Activated CD4-positive, alpha-beta memory T cell treated with anti-CD3 and anti-CD28 coated beads for 36 hours (primary cell): Measurements from ENCODE around the gene DLGAP1. TPM values are rescaled to one million over a fixed set of nuclear protein-coding genes. Genes with fewer than 3 reads are reported as not detected.

ENCODE experiments used
- CTCF ChIA-PET: fragments of 350-600 bp; sonication (Branson Sonifier 250); formaldehyde crosslinking; loops from one replicate; lab custom pipeline; 2021; ENCODE audit warnings: antibody characterized with exemption, inconsistent platforms; lab: Charles Lee
- POLR2A ChIA-PET: fragments of 350-600 bp; sonication (Branson Sonifier 250); formaldehyde crosslinking; loops from one replicate; lab custom pipeline; 2021; ENCODE audit warnings: antibody characterized with exemption; lab: Charles Lee
- DNase-seq: peaks from one replicate; pipeline ENCODE4 v3.0.0-alpha.2; 2020
- H3K27ac Mint-ChIP-seq: one replicate; pipeline ENCODE4 v1.8.0; 2021; ENCODE audit warnings: mixed read lengths
- H3K27me3 Mint-ChIP-seq: one replicate; pipeline ENCODE4 v1.8.0; 2021; ENCODE audit warnings: mixed read lengths
- H3K36me3 Mint-ChIP-seq: one replicate; pipeline ENCODE4 v1.8.0; 2021; ENCODE audit warnings: mixed read lengths
- H3K4me1 Mint-ChIP-seq: one replicate; pipeline ENCODE4 v1.8.0; 2021; ENCODE audit warnings: low read depth, mixed read lengths
- H3K4me3 Mint-ChIP-seq: one replicate; pipeline ENCODE4 v1.8.0; 2021; ENCODE audit warnings: mild to moderate bottlenecking, mixed read lengths
- H3K9me3 Mint-ChIP-seq: one replicate; pipeline ENCODE4 v1.8.0; 2021; ENCODE audit warnings: mixed read lengths
- intact Hi-C: fragments of 100-400 bp; cut with micrococcal nuclease; formaldehyde crosslinking; loops from one replicate; pipeline ENCODE4 v1.15.1; 2023
- total RNA-seq, 2 experiments: library from RNA; stranded (reverse); gene quantifications; one replicate each; pipeline ENCODE4 v1.2.3, GENCODE V29; 2021

DLGAP1 gene
- total RNA-seq, 2 experiments from 2014 or later, result 0.45 to 1.0 TPM

DNA sequence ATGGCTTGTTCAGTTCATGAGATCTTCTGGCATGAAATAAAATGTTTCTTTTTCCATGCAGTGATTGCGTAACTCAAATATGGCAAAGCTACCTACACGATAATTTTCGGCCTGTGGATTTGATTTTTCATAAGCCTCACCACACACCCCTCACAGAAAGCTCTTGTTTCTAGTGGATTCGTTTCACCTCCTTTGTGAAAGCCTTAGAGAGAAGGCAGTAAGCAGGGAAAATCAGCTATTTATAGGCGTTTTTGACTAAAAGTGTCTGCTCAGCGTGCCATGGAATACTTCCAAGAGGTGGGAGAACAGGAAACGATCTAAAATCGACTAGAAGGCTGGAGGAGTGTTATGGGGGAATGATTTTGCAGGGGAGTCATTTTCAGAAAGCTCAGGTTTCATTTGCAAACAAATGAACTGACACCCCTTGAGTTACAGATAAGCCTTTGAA is 587.2 kb downstream of the DLGAP1 start:
- no peak overlapping the region for H3K4me3 Mint-ChIP-seq
- H3K27ac Mint-ChIP-seq, result no peak overlapping the region
- H3K4me1 Mint-ChIP-seq, result no peaks in the 10 kb centered on the region
- ChIA-PET CTCF (interaction anchor here (3.6 kb wide), 1 partner anchor 97 kb away, joined by 39 read pairs; no protein-coding TSS in a partner anchor), POLR2A (no interaction called here)
- no peaks in the 10 kb centered on the region for H3K36me3 Mint-ChIP-seq
- peaks cover 2% of the 10 kb centered on the region for H3K27me3 Mint-ChIP-seq
- no peaks in the 10 kb centered on the region for H3K9me3 Mint-ChIP-seq
- intact Hi-C loops, result no loop called here
- no peak for DNase-seq

DNA sequence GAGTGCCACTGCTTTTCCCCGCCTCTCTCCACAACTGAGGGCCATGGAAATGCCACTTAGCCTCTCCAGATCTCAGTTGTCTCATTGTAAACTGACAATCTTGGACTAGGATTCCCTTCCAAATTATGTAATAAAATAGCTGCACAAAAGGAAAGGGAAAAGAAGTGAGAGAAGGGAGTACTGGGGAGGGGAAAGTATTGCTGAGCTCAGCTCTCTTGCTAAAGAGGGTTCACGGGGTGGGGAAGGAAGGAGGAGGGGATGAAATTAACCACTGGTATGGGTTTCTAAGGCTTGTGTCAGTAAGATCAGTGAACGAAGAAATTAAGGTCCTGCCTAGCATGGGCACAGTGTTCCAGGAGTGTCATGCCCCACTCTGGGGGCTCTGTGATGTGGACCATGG is 587.9 kb downstream of the DLGAP1 start:
- CTCF ChIA-PET, result no interaction called here
- H3K27ac Mint-ChIP-seq, result no peak overlapping the region

DNA sequence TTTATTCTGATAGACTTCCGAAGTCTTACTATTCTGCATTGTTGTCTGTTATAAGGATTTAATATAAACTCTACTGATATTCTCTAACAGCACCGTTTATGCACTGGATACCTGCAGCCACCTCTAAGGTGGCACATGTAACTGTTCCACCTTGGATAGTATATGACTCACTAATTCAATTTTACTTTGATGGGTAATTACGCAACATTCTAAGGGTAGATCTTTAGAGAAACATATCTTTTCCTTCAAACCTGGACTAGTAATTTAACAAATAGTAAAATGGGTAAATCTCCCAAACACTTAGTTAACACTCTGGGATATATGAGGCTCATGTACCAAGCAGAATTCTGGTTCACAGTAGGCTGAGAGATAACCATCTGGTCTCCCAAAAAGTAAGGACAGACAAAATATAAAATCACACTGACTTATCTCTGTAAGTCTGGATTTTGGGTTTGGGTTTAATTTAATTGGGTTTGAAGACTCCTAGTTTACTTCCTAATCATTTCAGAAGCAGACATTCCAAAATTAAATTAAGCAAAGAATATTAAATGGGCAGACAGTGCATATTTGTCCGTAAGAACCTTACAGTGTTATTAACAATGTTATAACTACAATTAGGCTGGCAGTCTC is 590.3 kb downstream of the DLGAP1 start:
- no peak overlapping the region for H3K4me3 Mint-ChIP-seq
- H3K27ac Mint-ChIP-seq, result no peak overlapping the region
- DNase-seq, result no peak
- no peaks in the 10 kb centered on the region for H3K4me1 Mint-ChIP-seq
- ChIA-PET CTCF (no interaction called here), POLR2A (no interaction called here)
- no peaks in the 10 kb centered on the region for H3K9me3 Mint-ChIP-seq
- no peaks in the 10 kb centered on the region for H3K36me3 Mint-ChIP-seq
- H3K27me3 Mint-ChIP-seq, result no peaks in the 10 kb centered on the region
- intact Hi-C loops, result no loop called here

More for the DNA sequence above, 587.9 kb downstream of the DLGAP1 start:
- DNase-seq, result no peak
- POLR2A ChIA-PET, result no interaction called here
- Mint-ChIP-seq H3K4me3 (no peak overlapping the region), H3K4me1 (no peaks in the 10 kb centered on the region), H3K36me3 (no peaks in the 10 kb centered on the region), H3K27me3 (no peaks in the 10 kb centered on the region), H3K9me3 (no peaks in the 10 kb centered on the region)
- intact Hi-C loops, result no loop called here

DNA sequence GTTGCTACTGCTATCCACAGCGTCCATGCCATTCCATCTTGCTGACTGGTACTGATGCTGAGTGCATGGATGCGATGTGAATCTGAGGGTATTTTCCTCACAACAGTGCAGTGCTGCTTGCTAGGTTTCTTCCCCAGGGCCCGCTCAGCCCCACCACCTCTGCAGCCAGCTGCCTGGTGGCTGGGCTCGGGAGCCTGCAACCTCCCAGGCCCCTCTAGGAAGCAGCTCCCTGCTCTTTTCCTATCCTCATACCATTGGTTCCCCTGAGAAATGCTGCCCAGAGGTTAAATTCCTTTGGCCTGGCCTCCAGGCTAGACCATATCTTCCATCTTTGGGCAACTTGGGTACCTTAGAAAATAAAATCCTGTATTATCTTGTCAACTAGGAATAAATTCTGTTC is 591.5 kb downstream of the DLGAP1 start:
- no peak overlapping the region for H3K27ac Mint-ChIP-seq
- no peak for DNase-seq
- intact Hi-C loops, result no loop called here
- no peaks in the 10 kb centered on the region for H3K4me1 Mint-ChIP-seq
- no peaks in the 10 kb centered on the region for H3K9me3 Mint-ChIP-seq
- CTCF ChIA-PET, result no interaction called here
- H3K4me3 Mint-ChIP-seq, result no peak overlapping the region
- no peaks in the 10 kb centered on the region for H3K36me3 Mint-ChIP-seq
- H3K27me3 Mint-ChIP-seq, result no peaks in the 10 kb centered on the region
- POLR2A ChIA-PET, result no interaction called here

DNA sequence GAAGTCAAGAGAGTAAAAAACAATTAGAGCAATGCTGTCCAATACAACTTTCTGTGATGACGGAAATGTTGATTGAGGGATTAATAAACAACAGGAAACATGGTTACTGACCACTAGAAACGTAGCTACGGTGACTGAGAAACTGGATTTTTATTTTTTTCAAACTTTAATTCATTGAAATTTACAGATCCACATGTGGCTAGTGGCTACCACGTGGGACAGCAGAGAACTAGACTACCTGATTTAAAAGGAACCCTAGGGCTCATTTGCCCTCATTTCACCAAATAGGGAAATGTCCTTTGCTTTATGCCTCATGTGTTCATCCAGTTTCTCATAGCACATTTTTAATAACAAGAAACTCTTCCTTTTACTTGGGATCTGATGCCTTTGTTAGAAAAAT is 592.1 kb downstream of the DLGAP1 start:
- no peaks in the 10 kb centered on the region for H3K36me3 Mint-ChIP-seq
- intact Hi-C loops, result no loop called here
- H3K4me1 Mint-ChIP-seq, result no peaks in the 10 kb centered on the region
- DNase-seq, result no peak
- H3K27ac Mint-ChIP-seq, result no peak overlapping the region
- CTCF ChIA-PET, result no interaction called here
- H3K27me3 Mint-ChIP-seq, result no peaks in the 10 kb centered on the region
- H3K4me3 Mint-ChIP-seq, result no peak overlapping the region
- POLR2A ChIA-PET, result no interaction called here
- H3K9me3 Mint-ChIP-seq, result no peaks in the 10 kb centered on the region

DNA sequence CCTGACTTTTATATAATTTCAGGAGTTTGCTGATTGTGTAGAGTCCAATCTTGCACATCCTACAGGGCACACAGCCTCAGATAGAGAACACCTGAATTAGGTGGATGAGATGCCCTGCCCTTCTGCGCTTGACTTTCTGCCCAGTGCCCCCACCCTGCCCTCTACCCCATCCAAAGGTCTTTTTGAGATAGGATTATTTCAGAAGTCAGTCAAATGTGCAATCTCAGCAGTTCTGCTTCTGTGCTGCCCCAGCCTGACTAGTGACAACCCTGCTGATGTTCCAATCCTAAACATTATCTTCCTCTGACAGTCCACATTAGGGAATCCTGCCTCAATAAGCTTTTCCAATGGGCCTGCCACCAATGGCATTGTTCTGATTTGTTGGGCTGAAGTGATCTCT is 593.6 kb downstream of the DLGAP1 start:
- H3K4me3 Mint-ChIP-seq, result no peak overlapping the region
- ChIA-PET POLR2A (interaction anchor here (0.5 kb wide), 1 partner anchor 11 kb away, joined by 3 read pairs; no protein-coding TSS in a partner anchor), CTCF (no interaction called here)
- intact Hi-C loops, result no loop called here
- H3K27me3 Mint-ChIP-seq, result peaks cover 1% of the 10 kb centered on the region
- no peak overlapping the region for H3K27ac Mint-ChIP-seq
- no peak for DNase-seq
- H3K9me3 Mint-ChIP-seq, result no peaks in the 10 kb centered on the region
- H3K4me1 Mint-ChIP-seq, result no peaks in the 10 kb centered on the region
- H3K36me3 Mint-ChIP-seq, result no peaks in the 10 kb centered on the region

DNA sequence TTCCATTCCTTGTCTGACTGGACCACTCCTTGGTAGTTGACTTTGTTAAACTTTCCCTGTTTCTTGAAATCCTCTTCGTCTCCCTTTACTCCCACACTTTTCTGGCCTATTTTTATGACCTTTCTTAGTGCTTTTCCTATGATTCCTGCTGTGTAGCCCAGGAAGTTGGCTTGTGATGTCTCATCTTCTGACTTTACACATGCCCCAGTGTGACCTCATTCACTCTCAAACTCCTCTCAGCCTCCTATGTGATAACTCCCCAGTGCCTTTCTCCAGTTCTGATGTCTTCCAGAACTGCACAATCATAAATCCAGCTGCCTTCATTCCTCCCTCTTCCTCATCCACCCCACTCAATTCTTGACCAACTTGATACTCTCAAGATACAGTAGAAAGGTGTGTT is 597.6 kb downstream of the DLGAP1 start:
- ChIA-PET POLR2A (no interaction called here), CTCF (no interaction called here)

DNA sequence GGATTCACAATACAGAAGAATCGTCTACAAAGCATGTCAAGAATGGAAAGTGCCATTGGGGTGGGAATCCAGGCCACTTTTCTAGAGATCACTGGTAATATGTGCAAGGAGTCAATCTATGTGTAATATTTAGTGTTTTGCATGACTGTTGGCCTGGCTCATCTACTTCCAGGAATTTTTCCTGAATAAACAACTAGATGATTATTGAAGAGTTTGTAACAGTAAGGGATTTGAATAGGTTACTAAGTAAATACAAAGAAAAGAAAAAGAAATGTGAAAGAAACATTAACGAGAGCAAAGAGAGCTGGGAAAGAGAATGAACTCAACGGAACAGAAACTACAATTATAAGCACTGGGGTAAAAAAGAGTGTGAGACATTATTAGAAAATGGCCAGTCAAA is 599.1 kb downstream of the DLGAP1 start:
- Mint-ChIP-seq H3K27ac (no peak overlapping the region), H3K9me3 (no peaks in the 10 kb centered on the region), H3K27me3 (peaks cover 1% of the 10 kb centered on the region), H3K4me3 (no peak overlapping the region), H3K36me3 (no peaks in the 10 kb centered on the region), H3K4me1 (no peaks in the 10 kb centered on the region)
- CTCF ChIA-PET, result no interaction called here
- no peak for DNase-seq
- intact Hi-C loops, result no loop called here
- POLR2A ChIA-PET, result no interaction called here

More for the DNA sequence above, 597.6 kb downstream of the DLGAP1 start:
- Mint-ChIP-seq H3K27me3 (peaks cover 1% of the 10 kb centered on the region), H3K27ac (no peak overlapping the region), H3K9me3 (no peaks in the 10 kb centered on the region), H3K4me3 (no peak overlapping the region), H3K4me1 (no peaks in the 10 kb centered on the region), H3K36me3 (no peaks in the 10 kb centered on the region)
- DNase-seq, result no peak
- intact Hi-C loops, result no loop called here

DNA sequence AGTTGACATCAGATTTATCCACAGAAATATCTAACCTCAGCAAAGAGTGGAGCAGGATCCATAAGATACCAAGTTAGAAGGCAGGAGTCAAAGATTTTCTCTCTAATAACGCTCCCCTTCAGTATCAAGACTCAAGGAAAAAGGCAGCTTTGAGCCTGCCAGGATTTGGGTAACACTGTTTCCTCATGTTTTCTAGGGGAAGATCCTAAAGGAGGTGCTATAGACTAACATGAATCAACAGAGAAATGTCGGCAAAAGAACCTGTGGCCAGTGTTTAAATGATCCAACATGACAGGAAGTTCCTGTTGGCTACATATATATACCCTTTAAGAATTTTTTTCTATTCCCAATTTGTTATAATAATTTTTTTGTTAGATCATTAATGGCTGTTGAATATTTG is 602.8 kb downstream of the DLGAP1 start:
- no peak for DNase-seq
- intact Hi-C loops, result no loop called here
- ChIA-PET CTCF (no interaction called here), POLR2A (no interaction called here)
- Mint-ChIP-seq H3K9me3 (no peaks in the 10 kb centered on the region), H3K27ac (no peak overlapping the region), H3K4me3 (no peak overlapping the region), H3K36me3 (no peaks in the 10 kb centered on the region), H3K27me3 (no peaks in the 10 kb centered on the region), H3K4me1 (no peaks in the 10 kb centered on the region)

DNA sequence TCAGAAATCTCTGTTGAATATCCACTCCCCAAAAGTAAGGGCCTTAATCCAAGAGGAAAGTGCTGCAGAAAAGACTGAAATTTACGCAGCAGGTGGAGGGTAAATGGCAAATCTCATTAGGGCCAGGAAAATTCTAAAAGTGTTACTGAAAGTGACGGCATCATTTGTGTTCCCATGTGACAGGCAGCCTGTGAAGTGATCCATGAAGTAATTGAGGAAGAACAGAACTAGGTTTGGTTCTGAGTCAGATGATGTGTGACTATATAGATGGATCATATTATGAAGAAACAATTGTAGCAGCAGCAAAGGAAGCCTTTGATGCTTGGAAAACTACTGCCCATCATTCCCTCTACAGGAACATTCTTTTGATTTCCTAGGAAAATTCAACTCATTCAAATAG is 603.9 kb downstream of the DLGAP1 start:
- no peak overlapping the region for H3K27ac Mint-ChIP-seq

DNA sequence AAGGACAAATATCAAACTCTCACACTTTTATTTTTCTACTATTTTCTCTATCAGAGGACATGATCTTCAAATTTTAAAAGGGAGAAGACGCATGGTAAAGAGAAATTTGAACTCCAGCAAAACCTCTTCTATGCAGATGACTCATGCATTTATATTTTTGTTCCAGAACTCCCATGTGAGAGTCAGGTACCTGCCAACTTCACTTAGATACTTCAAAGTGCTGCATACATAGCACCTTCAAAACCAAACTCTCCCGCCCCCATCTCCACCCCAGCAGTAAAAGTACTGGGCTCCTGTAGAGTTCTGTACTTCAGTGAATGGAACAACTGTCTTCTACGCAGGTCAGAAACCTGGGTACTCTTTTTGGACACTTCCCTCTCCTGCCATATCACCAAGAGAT is 606.8 kb downstream of the DLGAP1 start:
- Mint-ChIP-seq H3K27me3 (peaks cover 1% of the 10 kb centered on the region), H3K27ac (no peak overlapping the region), H3K4me3 (no peak overlapping the region), H3K4me1 (no peaks in the 10 kb centered on the region), H3K9me3 (no peaks in the 10 kb centered on the region), H3K36me3 (no peaks in the 10 kb centered on the region)
- DNase-seq, result no peak
- intact Hi-C loops, result no loop called here
- ChIA-PET POLR2A (no interaction called here), CTCF (no interaction called here)

More for the DNA sequence above, 603.9 kb downstream of the DLGAP1 start:
- ChIA-PET POLR2A (no interaction called here), CTCF (no interaction called here)
- Mint-ChIP-seq H3K4me1 (no peaks in the 10 kb centered on the region), H3K27me3 (no peaks in the 10 kb centered on the region), H3K36me3 (no peaks in the 10 kb centered on the region), H3K4me3 (no peak overlapping the region), H3K9me3 (no peaks in the 10 kb centered on the region)
- no peak for DNase-seq
- intact Hi-C loops, result no loop called here

DNA sequence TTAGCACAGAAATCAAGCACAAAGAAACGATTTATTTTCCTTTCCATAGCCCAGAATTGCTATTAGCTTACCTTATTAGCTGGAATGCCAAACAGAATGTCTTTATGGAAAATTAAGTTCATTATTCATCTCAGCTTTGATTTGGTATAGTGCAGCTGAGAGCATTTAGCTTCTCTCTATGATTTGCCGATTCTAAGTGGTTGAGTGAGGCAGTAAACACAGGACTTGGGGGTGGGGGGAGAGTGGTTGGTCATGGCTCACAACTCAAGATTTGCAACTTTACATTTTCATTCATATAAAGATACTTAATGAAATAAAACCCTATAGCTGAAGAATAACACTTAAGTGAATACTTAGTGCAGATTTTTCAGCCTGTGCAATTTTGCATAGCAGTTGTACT is 609.9 kb downstream of the DLGAP1 start:
- POLR2A ChIA-PET, result no interaction called here
- intact Hi-C loops, result no loop called here
- Mint-ChIP-seq H3K4me3 (no peak overlapping the region), H3K27me3 (peaks cover 2% of the 10 kb centered on the region), H3K27ac (no peak overlapping the region), H3K4me1 (no peaks in the 10 kb centered on the region), H3K36me3 (no peaks in the 10 kb centered on the region), H3K9me3 (no peaks in the 10 kb centered on the region)
- no peak for DNase-seq
- CTCF ChIA-PET, result interaction anchor here (1.0 kb wide), 1 partner anchor 261 kb away, joined by 3 read pairs; no protein-coding TSS in a partner anchor

DNA sequence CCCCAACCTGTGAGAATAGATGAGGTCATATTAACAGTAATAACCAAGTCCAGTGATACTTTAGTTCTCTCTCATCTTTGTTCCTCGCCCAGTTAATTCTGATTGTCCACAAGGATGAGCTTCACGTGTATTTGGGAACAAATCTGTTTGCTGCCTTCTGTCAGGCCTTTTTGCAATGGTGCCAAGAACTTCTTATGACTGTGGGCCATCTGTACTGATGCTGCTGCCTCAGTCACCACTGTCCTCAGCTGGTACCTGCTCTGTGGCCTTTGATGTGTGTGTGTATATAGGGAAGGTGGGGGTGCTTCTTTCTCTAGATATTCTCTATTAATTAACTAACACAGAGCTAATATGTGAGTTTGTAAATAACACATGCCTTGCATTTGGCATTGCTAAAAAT is 612.3 kb downstream of the DLGAP1 start:
- DNase-seq, result no peak
- Mint-ChIP-seq H3K4me1 (no peaks in the 10 kb centered on the region), H3K27me3 (peaks cover 5% of the 10 kb centered on the region), H3K9me3 (no peaks in the 10 kb centered on the region), H3K36me3 (no peaks in the 10 kb centered on the region), H3K4me3 (no peak overlapping the region), H3K27ac (no peak overlapping the region)
- POLR2A ChIA-PET, result no interaction called here
- CTCF ChIA-PET, result no interaction called here
- intact Hi-C loops, result no loop called here
